HL-60 (cell line): ENCODE results near the gene AGAP1.

Experiments
- POLR2AphosphoS5 ChIP-seq: IDR thresholded peaks from 2 replicates; pipeline ENCODE4 v1.6.1; 2012; ENCODE audit warnings: low read depth
- TF ChIP-seq, protein P1 (sequence below): IDR thresholded peaks from one replicate; pipeline ENCODE4 v1.5.1; 2011; ENCODE audit warnings: low read length, control low read depth, inconsistent platforms; ENCODE audit not compliant: insufficient read depth

- TF ChIP-seq, protein P1, sequence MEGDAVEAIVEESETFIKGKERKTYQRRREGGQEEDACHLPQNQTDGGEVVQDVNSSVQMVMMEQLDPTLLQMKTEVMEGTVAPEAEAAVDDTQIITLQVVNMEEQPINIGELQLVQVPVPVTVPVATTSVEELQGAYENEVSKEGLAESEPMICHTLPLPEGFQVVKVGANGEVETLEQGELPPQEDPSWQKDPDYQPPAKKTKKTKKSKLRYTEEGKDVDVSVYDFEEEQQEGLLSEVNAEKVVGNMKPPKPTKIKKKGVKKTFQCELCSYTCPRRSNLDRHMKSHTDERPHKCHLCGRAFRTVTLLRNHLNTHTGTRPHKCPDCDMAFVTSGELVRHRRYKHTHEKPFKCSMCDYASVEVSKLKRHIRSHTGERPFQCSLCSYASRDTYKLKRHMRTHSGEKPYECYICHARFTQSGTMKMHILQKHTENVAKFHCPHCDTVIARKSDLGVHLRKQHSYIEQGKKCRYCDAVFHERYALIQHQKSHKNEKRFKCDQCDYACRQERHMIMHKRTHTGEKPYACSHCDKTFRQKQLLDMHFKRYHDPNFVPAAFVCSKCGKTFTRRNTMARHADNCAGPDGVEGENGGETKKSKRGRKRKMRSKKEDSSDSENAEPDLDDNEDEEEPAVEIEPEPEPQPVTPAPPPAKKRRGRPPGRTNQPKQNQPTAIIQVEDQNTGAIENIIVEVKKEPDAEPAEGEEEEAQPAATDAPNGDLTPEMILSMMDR, result no peak
- TF ChIP-seq POLR2AphosphoS5, result no peak
Measured at GRCh38 chr2:236075802-236076201, 582.0 kb downstream of the AGAP1 start.
